Smooth muscle cell (in vitro differentiated cells): Measurements from ENCODE around the gene CMIP. TPM values are rescaled to one million over a fixed set of nuclear protein-coding genes. Genes with fewer than 3 reads are reported as not detected.

Source experiments
- DNase-seq: peaks from one replicate; lab custom pipeline; 2025; ENCODE audit not compliant: unreplicated experiment; lab: John Stamatoyannopoulos, UW
- H2AFZ ChIP-seq: fragments of 200-600 bp; sonication (generic); 2 replicates; pipeline ENCODE4 v1.6.0; 2016; ENCODE audit warnings: antibody characterized with exemption, low read depth, mild to moderate bottlenecking
- H3F3A ChIP-seq: fragments of 200-600 bp; sonication (generic); 2 replicates; pipeline ENCODE4 v1.6.0; 2017; ENCODE audit warnings: antibody characterized with exemption, low read depth
- H3K27ac ChIP-seq: fragments of 200-600 bp; sonication (generic); 2 replicates; pipeline ENCODE4 v1.5.1; 2016; ENCODE audit warnings: low read depth, mild to moderate bottlenecking
- H3K27me3 ChIP-seq: fragments of 200-600 bp; sonication (generic); 2 replicates; pipeline ENCODE4 v1.6.1; 2016; ENCODE audit warnings: low read depth, mild to moderate bottlenecking
- H3K36me3 ChIP-seq: fragments of 200-600 bp; sonication (generic); 2 replicates; pipeline ENCODE4 v1.5.1; 2016; ENCODE audit warnings: low read depth
- H3K4me1 ChIP-seq: fragments of 200-600 bp; sonication (generic); 2 replicates; pipeline ENCODE4 v1.5.1; 2016; ENCODE audit warnings: low read depth
- H3K4me2 ChIP-seq: fragments of 200-600 bp; sonication (generic); 2 replicates; pipeline ENCODE4 v1.6.0; 2016; ENCODE audit warnings: mild to moderate bottlenecking
- H3K4me3 ChIP-seq: fragments of 200-600 bp; sonication (generic); 2 replicates; pipeline ENCODE4 v1.5.1; 2016; ENCODE audit warnings: mild to moderate bottlenecking
- H3K79me2 ChIP-seq: fragments of 200-600 bp; sonication (generic); 2 replicates; pipeline ENCODE4 v1.6.0; 2016; ENCODE audit warnings: low read depth, mild to moderate bottlenecking
- H3K9ac ChIP-seq: fragments of 200-600 bp; sonication (generic); 2 replicates; pipeline ENCODE4 v1.6.0; 2016; ENCODE audit warnings: low read depth
- H3K9me3 ChIP-seq: fragments of 200-600 bp; sonication (generic); replicated peaks from 2 replicates; pipeline ENCODE4 v1.5.1; 2016; ENCODE audit warnings: low read depth
- H4K20me1 ChIP-seq: fragments of 200-600 bp; sonication (generic); 2 replicates; pipeline ENCODE4 v1.6.0; 2016; ENCODE audit warnings: low read depth
- CTCF ChIP-seq: fragments of 200-600 bp; sonication (generic); IDR thresholded peaks from 2 replicates; pipeline ENCODE4 v1.5.1; 2017; ENCODE audit warnings: borderline replicate concordance, mild to moderate bottlenecking, antibody characterized with exemption; ENCODE audit not compliant: insufficient read depth, poor library complexity, severe bottlenecking
- WGBS: methylation state at CpG from one replicate; pipeline ENCODE4 v1.1.7; 2016; ENCODE audit warnings: low lambda C conversion rate; 5-methylcytosine and 5-hydroxymethylcytosine counted together
- polyA plus RNA-seq: library from polyadenylated mRNA; unstranded; fragments of >200 nt; fragmentation: Nextera tagmentation; extraction: Ambion mirVana; gene quantifications from 2 replicates; pipeline ENCODE4 v1.2.1, GENCODE V29; 2016
- total RNA-seq: library from RNA; depleted of rRNA; stranded (reverse); fragments of >200 nt; gene quantifications from 2 replicates; pipeline ENCODE4 v1.2.3, GENCODE V29; 2014

The CMIP gene
- total and polyA plus RNA-seq, 2 experiments from 2014 or later: 2.5 to 44.5 TPM

GRCh38 chr16:81634380-81635062 lies 189.9 kb downstream of the CMIP start:
- H3K79me2 ChIP-seq: peaks cover 43% of the 10 kb centered on the region
- no peaks in the 10 kb centered on the region for H3K36me3 ChIP-seq
- peaks cover 25% of the 10 kb centered on the region for H3F3A ChIP-seq
- no peak overlapping the region for H3K4me3 ChIP-seq
- no peak for DNase-seq
- H3K27me3 ChIP-seq: no peaks in the 10 kb centered on the region
- H3K4me2 ChIP-seq: peak overlapping the region; percentile 77
- H3K9ac ChIP-seq: peak overlapping the region; percentile 19
- H3K9me3 ChIP-seq: no peaks in the 10 kb centered on the region
- peaks cover 72% of the 10 kb centered on the region for H3K4me1 ChIP-seq
- H3K27ac ChIP-seq: peak overlapping the region; percentile 93
- H4K20me1 ChIP-seq: peaks cover 34% of the 10 kb centered on the region
- TF ChIP-seq CTCF: no peak
- H2AFZ ChIP-seq: no peak overlapping the region
- 30% methylated on average over 13 of the region's 13 CpGs for WGBS

- Histone ChIP-seq H3K4me2 (peak overlapping the region; percentile 77), H3F3A (peaks cover 25% of the 10 kb centered on the region), H4K20me1 (peaks cover 37% of the 10 kb centered on the region), H3K27ac (peak overlapping the region; percentile 93), H3K27me3 (no peaks in the 10 kb centered on the region), H3K4me3 (no peak overlapping the region), H3K36me3 (no peaks in the 10 kb centered on the region), H3K9ac (peak overlapping the region; percentile 19), H3K4me1 (peaks cover 70% of the 10 kb centered on the region), H3K9me3 (no peaks in the 10 kb centered on the region), H2AFZ (no peak overlapping the region), H3K79me2 (peaks cover 49% of the 10 kb centered on the region)
- 85% methylated on average over 15 of the region's 15 CpGs for WGBS
- DNase-seq: no peak
- no peak for TF ChIP-seq CTCF
Observed at GRCh38 chr16:81635063-81635937, 190.7 kb downstream of the CMIP start.

- DNase-seq: no peak
Observed at GRCh38 chr16:81636298-81636993, 191.8 kb downstream of the CMIP start.

More at GRCh38 chr16:81636298-81636993, 191.8 kb downstream of the CMIP start:
- H3K4me3 ChIP-seq: no peak overlapping the region
- 63% methylated on average over 16 of the region's 16 CpGs for WGBS
- peaks cover 61% of the 10 kb centered on the region for H3K4me1 ChIP-seq
- peaks cover 37% of the 10 kb centered on the region for H4K20me1 ChIP-seq
- no peaks in the 10 kb centered on the region for H3K9me3 ChIP-seq
- H3K4me2 ChIP-seq: peak overlapping the region; percentile 48
- no peak overlapping the region for H3K9ac ChIP-seq
- no peak overlapping the region for H3K27ac ChIP-seq
- no peak overlapping the region for H2AFZ ChIP-seq
- H3K79me2 ChIP-seq: peaks cover 51% of the 10 kb centered on the region
- no peaks in the 10 kb centered on the region for H3K36me3 ChIP-seq
- no peak for TF ChIP-seq CTCF
- H3F3A ChIP-seq: peaks cover 19% of the 10 kb centered on the region
- H3K27me3 ChIP-seq: no peaks in the 10 kb centered on the region
